K562 (cell line): ENCODE results near the gene SLC23A2. TPM values are rescaled to one million over a fixed set of nuclear protein-coding genes. Genes with fewer than 3 reads are reported as not detected.

ENCODE experiments used
- ATAC-seq: fragments of 200-7000 bp; cut with Tn5 transposase; 3 replicates; pipeline ENCODE4 v1.9.1; 2020; ENCODE audit warnings: moderate library complexity
- BruUV-seq: library from RNA; stranded (reverse); fragments of 400-500 nt; replicated peaks from 2 replicates; lab custom pipeline; 2021; lab: Mats Ljungman, UMichigan
- CTCF ChIA-PET: fragments of 300-600 bp; formaldehyde crosslinking; extraction: SDS; loops from one replicate; lab custom pipeline; 2021; ENCODE audit warnings: low intra/inter-chr PET ratio; lab: Yijun Ruan, JAX
- POLR2A ChIA-PET: fragments of 300-600, 350-650 bp; sonication (Branson Sonifier 250); formaldehyde crosslinking; extraction: SDS; loops from one replicate; lab custom pipeline; 2021; ENCODE audit warnings: antibody characterized with exemption, inconsistent platforms; lab: Yijun Ruan, JAX
- DNase-seq, 4 experiments: peaks; one replicate each; pipeline versions ENCODE4 v3.0.0 to v3.0.0-alpha.2; 2011 to 2018; ENCODE audit warnings: low spot score in 3 of 4, mixed read lengths in 3 of 4; ENCODE audit errors: extremely low read depth in 1 of 4
- FAIRE-seq: peaks from 2 replicates; lab custom pipeline; 2011; peaks lifted over from hg19 to GRCh38; lab: Jason Lieb, UNC
- H2AFZ ChIP-seq: 2 replicates; pipeline ENCODE4 v1.6.0; 2011; ENCODE audit warnings: low read depth, low read length, control low read depth, inconsistent platforms
- H3K27ac ChIP-seq: fragments of 200-600 bp; 3 replicates; pipeline ENCODE4 v1.8.0; 2011; ENCODE audit warnings: low read depth, mild to moderate bottlenecking, control low read depth, inconsistent platforms, low read length, moderate library complexity, mixed read lengths; ENCODE audit errors: extremely low read depth
- H3K27me3 ChIP-seq, 2 experiments: fragments of 300-600 bp in 1 of 2; 2 replicates in 1 of 2; 3 replicates in 1 of 2; pipeline versions ENCODE4 v1.6.0 to v1.8.0; 2011; ENCODE audit warnings: inconsistent platforms in 2 of 2, low read length in 2 of 2, mild to moderate bottlenecking in 1 of 2, mixed read lengths in 1 of 2, moderate library complexity in 1 of 2; ENCODE audit not compliant: control insufficient read depth in 2 of 2, insufficient read depth in 2 of 2
- H3K36me3 ChIP-seq: fragments of 300-600 bp; 3 replicates; pipeline ENCODE4 v1.8.0; 2011; ENCODE audit warnings: mild to moderate bottlenecking, low read length, inconsistent platforms; ENCODE audit not compliant: control insufficient read depth, insufficient read depth
- H3K4me1 ChIP-seq, 2 experiments: fragments of 200-600 bp in 1 of 2; replicated peaks in 1 of 2; 2 replicates in 1 of 2; 3 replicates in 1 of 2; pipeline versions ENCODE4 v1.5.1 to v1.8.0; 2011; ENCODE audit warnings: inconsistent platforms in 2 of 2, low read length in 2 of 2, mild to moderate bottlenecking in 1 of 2, mixed read lengths in 1 of 2, moderate library complexity in 1 of 2; ENCODE audit not compliant: control insufficient read depth in 2 of 2, insufficient read depth in 2 of 2
- H3K4me2 ChIP-seq: 2 replicates; pipeline ENCODE4 v1.6.1; 2011; ENCODE audit warnings: low read length, control low read depth, inconsistent platforms, mixed read lengths; ENCODE audit not compliant: insufficient read depth
- H3K4me3 ChIP-seq: fragments of 200-600 bp; sonication (generic), shearing (Covaris generic); 2 replicates; pipeline ENCODE4 v1.5.1; 2016; ENCODE audit warnings: control low read depth, inconsistent platforms
- H3K79me2 ChIP-seq: fragments of 200-600 bp; 3 replicates; pipeline ENCODE4 v1.8.0; 2011; ENCODE audit warnings: low read length, inconsistent platforms; ENCODE audit not compliant: control insufficient read depth, insufficient read depth
- H3K9ac ChIP-seq, 2 experiments: 2 replicates each; pipeline versions ENCODE4 v1.6.0 to v1.6.1; 2011; ENCODE audit warnings: low read depth in 2 of 2, low read length in 2 of 2, control low read depth in 1 of 2, inconsistent platforms in 1 of 2, mild to moderate bottlenecking in 1 of 2, mixed read lengths in 1 of 2; ENCODE audit not compliant: insufficient read depth in 1 of 2
- H3K9me1 ChIP-seq: one replicate; pipeline ENCODE4 v1.6.0; 2011; ENCODE audit warnings: inconsistent platforms, mild to moderate bottlenecking, low read length, moderate library complexity; ENCODE audit not compliant: control insufficient read depth, insufficient read depth
- H3K9me3 ChIP-seq: replicated peaks from 2 replicates; pipeline ENCODE4 v1.5.1; 2011; ENCODE audit warnings: low read depth, low read length, inconsistent platforms; ENCODE audit not compliant: control insufficient read depth, insufficient read depth
- H4K20me1 ChIP-seq: replicated peaks from 2 replicates; pipeline ENCODE4 v1.6.1; 2011; ENCODE audit warnings: low read length, inconsistent platforms, mixed read lengths; ENCODE audit not compliant: control insufficient read depth, insufficient read depth
- MYC ChIP-seq, 2 experiments: fragments of 250-450 bp in 1 of 2; sonication (Bioruptor Pico) in 1 of 2; IDR thresholded peaks; 2 replicates each; pipeline versions ENCODE4 v1.5.1 to v1.6.1; 2012 to 2021; ENCODE audit warnings: low read depth in 2 of 2, borderline replicate concordance in 1 of 2, improper control_type of control experiment in 1 of 2, low read length in 1 of 2, mild to moderate bottlenecking in 1 of 2, moderate library complexity in 1 of 2
- NR2C1 ChIP-seq, 2 experiments: fragments of 450-650 bp; IDR thresholded peaks; 2 replicates each; pipeline ENCODE4 v1.6.1; 2017; ENCODE audit warnings: mild to moderate bottlenecking in 2 of 2, antibody characterized with exemption in 1 of 2, inconsistent platforms in 1 of 2, missing compliant biosample characterization in 1 of 2, missing genetic modification characterization in 1 of 2
- NUFIP1 ChIP-seq: fragments of 450-650 bp; IDR thresholded peaks from 2 replicates; pipeline ENCODE4 v1.6.1; 2018; ENCODE audit not compliant: partially characterized antibody
- PHTF2 ChIP-seq: fragments of 250-450 bp; sonication (Bioruptor Pico); IDR thresholded peaks from 2 replicates; pipeline ENCODE4 v1.5.0; 2021; ENCODE audit warnings: mild to moderate bottlenecking
- POLR2AphosphoS2 ChIP-seq: IDR thresholded peaks from 2 replicates; pipeline ENCODE4 v1.6.1; 2012; ENCODE audit warnings: low read length, improper control_type of control experiment
- PPARD ChIP-seq: fragments of 250-450 bp; sonication (Bioruptor Pico); IDR thresholded peaks from 2 replicates; pipeline ENCODE4 v1.8.0; 2022; ENCODE audit warnings: inconsistent platforms, mild to moderate bottlenecking, moderate library complexity
- TAF15 ChIP-seq: fragments of 200-400 bp; formaldehyde crosslinking; IDR thresholded peaks from 2 replicates; pipeline ENCODE4 v1.6.1; 2017; ENCODE audit warnings: mild to moderate bottlenecking, low read depth, low read length, moderate library complexity
- TRIM28 ChIP-seq: fragments of 450-650 bp; IDR thresholded peaks from 2 replicates; pipeline ENCODE4 v1.6.1; 2017
- YY1 ChIP-seq, 3 experiments: IDR thresholded peaks; 2 replicates each; pipeline ENCODE4 v1.6.1; 2011; ENCODE audit warnings: low read length in 2 of 3, mild to moderate bottlenecking in 2 of 3, moderate library complexity in 2 of 3, borderline replicate concordance in 1 of 3, control low read depth in 1 of 3, low read depth in 1 of 3; ENCODE audit not compliant: insufficient read depth in 3 of 3, insufficient replicate concordance in 2 of 3, control insufficient read depth in 1 of 3, insufficient read length in 1 of 3; ENCODE audit errors: extremely low read depth in 1 of 3
- ZBTB26 ChIP-seq: fragments of 450-650 bp; formaldehyde crosslinking; IDR thresholded peaks from 2 replicates; pipeline ENCODE4 v1.4.0; 2022; ENCODE audit warnings: missing genetic modification characterization
- ZNF274 ChIP-seq: IDR thresholded peaks from 2 replicates; pipeline ENCODE4 v1.6.1; 2011; ENCODE audit warnings: low read depth, mild to moderate bottlenecking, low read length, moderate library complexity, borderline replicate concordance
- ZZZ3 ChIP-seq: fragments of 450-650 bp; IDR thresholded peaks from 2 replicates; pipeline ENCODE4 v1.6.1; 2016; ENCODE audit warnings: antibody characterized with exemption, mild to moderate bottlenecking, moderate library complexity
- WGBS: fragments of 100-300 bp; shearing (Covaris generic); methylation state at CpG from one replicate; pipeline ENCODE4 v1.1.6; 2016; ENCODE audit warnings: low coverage, mixed read lengths; ENCODE audit not compliant: insufficient coverage; ENCODE audit errors: missing lambda C conversion rate; 5-methylcytosine and 5-hydroxymethylcytosine counted together
- in situ Hi-C: fragments of 300-500 bp; cut with MboI; formaldehyde crosslinking; loops from 4 replicates; pipeline ENCODE4 v1.15.0; 2018; ENCODE audit warnings: inconsistent platforms, mixed read lengths
- intact Hi-C: fragments of 100-400 bp; cut with micrococcal nuclease; formaldehyde crosslinking; loops from 2 replicates; pipeline ENCODE4 v1.14.2; 2022
- polyA plus RNA-seq, 8 experiments: library from polyadenylated mRNA; depleted of rRNA in 4 of 8; stranded (reverse) in 5 of 8; unstranded in 3 of 8; fragments of >200 nt; fragmentation: Nextera tagmentation in 2 of 8; fragmentation: Illumina TruSeq in 1 of 8; extraction: Ambion mirVana in 2 of 8; extraction: Trizol in 1 of 8; gene quantifications; 2 replicates each; pipeline versions ENCODE4 v1.2.1 to v1.2.3, GENCODE V29; 2011 to 2014; ENCODE audit warnings: inconsistent platforms in 1 of 8, missing spikeins in 1 of 8
- total RNA-seq, 7 experiments: library from RNA; depleted of rRNA in 6 of 7; stranded (reverse); fragments of >200 nt in 6 of 7; fragmentation: Illumina TruSeq in 2 of 7; extraction: Trizol in 2 of 7; gene quantifications; 2 replicates each; pipeline versions ENCODE4 v1.2.1 to v1.2.3, GENCODE V29; 2011 to 2021; ENCODE audit warnings: low replicate concordance in 1 of 7
- TF ChIP-seq, protein P1 (sequence below): sonication (generic); formaldehyde crosslinking; IDR thresholded peaks from 2 replicates; pipeline ENCODE4 v1.8.0; 2022; ENCODE audit warnings: missing genetic modification reagents, mild to moderate bottlenecking, moderate library complexity, borderline replicate concordance

SLC23A2 gene
- total and polyA plus RNA-seq, 9 of the 15 experiments (the other 6 are each of a cell fraction or from before 2014, with no cell fraction given): 0.39 to 6.7 (median 3.2) TPM

DNA sequence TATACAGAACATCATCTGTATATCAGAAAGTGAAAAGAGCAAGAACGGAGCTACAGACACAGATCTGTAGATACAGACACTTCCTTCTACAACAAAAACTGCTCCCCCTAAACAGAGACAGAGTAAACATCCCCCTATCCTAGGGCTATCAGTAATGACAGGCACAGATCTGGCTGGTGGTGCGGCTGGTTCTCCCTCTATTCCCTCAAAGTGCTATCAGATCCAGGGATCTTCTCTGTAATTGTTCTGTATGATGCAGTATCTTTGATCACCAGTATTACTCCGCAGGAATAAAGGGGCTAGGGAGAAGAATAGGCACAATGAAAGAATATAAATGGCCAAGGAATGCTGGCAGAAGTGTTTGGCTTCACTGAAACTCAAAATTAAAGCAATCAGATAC, 80.7 kb downstream of the SLC23A2 start:
- Histone ChIP-seq H3K36me3 (no peaks in the 10 kb centered on the region), H3K4me3 (no peak overlapping the region), H3K4me2 (no peak overlapping the region), H3K27me3 (no peaks in the 10 kb centered on the region), H4K20me1 (0 out of 2 replicates have a peak, but pooled peaks cover 2% of the 10 kb centered on the region), H3K4me1 (no peaks in the 10 kb centered on the region), H3K9me3 (no peaks in the 10 kb centered on the region), H3K9me1 (no peaks in the 10 kb centered on the region), H3K27ac (no peak overlapping the region), H3K79me2 (no peaks in the 10 kb centered on the region), H3K9ac (no peak overlapping the region), H2AFZ (no peak overlapping the region)
- no TSS peak for BruUV-seq
- FAIRE-seq: no peak
- in situ Hi-C loops (no loop called here), intact Hi-C loops (no loop called here)
- TF ChIP-seq, protein P1, sequence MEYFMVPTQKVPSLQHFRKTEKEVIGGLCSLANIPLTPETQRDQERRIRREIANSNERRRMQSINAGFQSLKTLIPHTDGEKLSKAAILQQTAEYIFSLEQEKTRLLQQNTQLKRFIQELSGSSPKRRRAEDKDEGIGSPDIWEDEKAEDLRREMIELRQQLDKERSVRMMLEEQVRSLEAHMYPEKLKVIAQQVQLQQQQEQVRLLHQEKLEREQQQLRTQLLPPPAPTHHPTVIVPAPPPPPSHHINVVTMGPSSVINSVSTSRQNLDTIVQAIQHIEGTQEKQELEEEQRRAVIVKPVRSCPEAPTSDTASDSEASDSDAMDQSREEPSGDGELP (CRISPR knock-in tag): no peak
- TF ChIP-seq NR2C1 (IDR thresholded peaks at IDR 0.05) (no peak), NR2C1 (tag; IDR thresholded peaks at IDR 0.05) (no peak), ZZZ3 (no peak), PHTF2 (CRISPR knock-in tag) (no peak), TRIM28 (no peak), ZNF274 (no peak), POLR2AphosphoS2 (no peak), YY1 (IDR thresholded peaks at IDR 0.05; ENCODE audit: borderline replicate concordance in 1 of 3, control insufficient read depth in 1 of 3, extremely low read depth in 1 of 3, insufficient read depth in 3 of 3, insufficient read length in 1 of 3, insufficient replicate concordance in 2 of 3, low read depth in 1 of 3, low read length in 2 of 3) (no peak), NUFIP1 (no peak), MYC (IDR thresholded peaks at IDR 0.05; ENCODE audit: low read depth, low read length) (no peak), MYC (CRISPR knock-in tag; IDR thresholded peaks at IDR 0.05; ENCODE audit: borderline replicate concordance, low read depth) (no peak), ZBTB26 (CRISPR knock-in tag) (no peak), TAF15 (no peak), PPARD (CRISPR knock-in tag) (no peak)
- no peak for ATAC-seq
- ChIA-PET CTCF (no interaction called here), POLR2A (no interaction called here)
- DNase-seq: no peak
- 15% methylated on average over 2 of the region's 3 CpGs for WGBS
